Measurements from ENCODE around the gene DERA. TPM values are rescaled to one million over a fixed set of nuclear protein-coding genes. Genes with fewer than 3 reads are reported as not detected.
A peak's percentile ranks its signal among the peaks of the same experiment; 100 is the strongest.

Gene DERA
- total RNA-seq (1 to 10 TPM; 6.2 to 7.2 TPM), total RNA-seq (2.7 to 38.9 (median 11.9) reads per million in 172 experiments)
- 15.4 TPM for polyA plus RNA-seq (2013, experiment 1 of 2)
- polyA plus RNA-seq (2013, experiment 2 of 2): 14.7 TPM

- Histone ChIP-seq H3K27ac (ENCODE audit: low read depth in 1 of 2, low read length in 2 of 2) (peak within 1 kb of the TSS; percentile 59 to 64), H3K4me1 (ENCODE audit: insufficient read depth, low read length) (peaks cover 4% of the 10 kb centered on the region), H3K36me3 (ENCODE audit: insufficient read depth, low read length) (no peaks in the 10 kb centered on the region), H3K9me3 (ENCODE audit: control insufficient read depth in 1 of 2, insufficient read depth in 1 of 2, low read length in 2 of 2) (no peaks in the 10 kb centered on the region), H3K27me3 (ENCODE audit: control insufficient read depth in 1 of 2, insufficient read depth in 2 of 2, low read length in 2 of 2) (no peaks in the 10 kb centered on the region), H3K4me3 (ENCODE audit: low read length) (peak within 1 kb of the TSS; percentile 81)
- CTCF ChIA-PET: interaction anchor here (0.8 to 2.3 kb wide), 2 partner anchors 12 to 14 kb away, joined by 3 to 10 read pairs; no protein-coding TSS in a partner anchor
- ATAC-seq (ENCODE audit: poor library complexity): peak; percentile 91
- Mint-ChIP-seq H3K4me3 (peak within 1 kb of the TSS; percentile 89), H3K4me1 (ENCODE audit: low read depth) (peaks cover 29% of the 10 kb centered on the region), H3K36me3 (ENCODE audit: low read depth) (no peaks in the 10 kb centered on the region), H3K9me3 (no peaks in the 10 kb centered on the region), H3K27ac (peak within 1 kb of the TSS; percentile 77), H3K27me3 (no peaks in the 10 kb centered on the region)
- POLR2A ChIA-PET: interaction anchor here (0.6 to 2.4 kb wide), 16 partner anchors 13 to 1493 kb away, joined by 3 to 18 read pairs (median 4); partner anchors contain the start of genes ARHGDIB, C12orf60, STRAP and WBP11
- TF ChIP-seq CTCF (IDR thresholded peaks at IDR 0.05): no peak
- peak; percentile 16 to 77 (median 51) for DNase-seq
- intact Hi-C loops (cut with DNase I, micrococcal nuclease): no loop called here
Measured at GRCh38 chr12:15910864-15911721, at the start of gene DERA. Gene DERA (plus strand): TSS chr12:15911332. CDS start chr12:15911384, 52 bp downstream.

GRCh38 chr12:15861404-15861803, 49.7 kb upstream of the DERA start:
- H3K36me3 Mint-ChIP-seq (ENCODE audit: low read depth): no peaks in the 10 kb centered on the region
- POLR2A ChIA-PET: no interaction called here
- peaks cover 0 to 2% of the 10 kb centered on the region in 2 experiments for H3K27me3 ChIP-seq (ENCODE audit: control insufficient read depth in 1 of 2, insufficient read depth in 2 of 2, low read length in 2 of 2)

GRCh38 chr12:15862840-15863239, 48.3 kb upstream of the DERA start:
- Histone ChIP-seq H3K36me3 (ENCODE audit: insufficient read depth, low read length) (no peaks in the 10 kb centered on the region), H3K27me3 (ENCODE audit: control insufficient read depth in 1 of 2, insufficient read depth in 2 of 2, low read length in 2 of 2) (peaks cover 0 to 2% of the 10 kb centered on the region in 2 experiments), H3K4me1 (ENCODE audit: insufficient read depth, low read length) (no peaks in the 10 kb centered on the region), H3K9me3 (ENCODE audit: control insufficient read depth in 1 of 2, insufficient read depth in 1 of 2, low read length in 2 of 2) (no peaks in the 10 kb centered on the region), H3K4me3 (ENCODE audit: low read length) (no peak overlapping the region), H3K27ac (ENCODE audit: low read depth in 1 of 2, low read length in 2 of 2) (no peak overlapping the region)
- ChIA-PET CTCF (no interaction called here), POLR2A (no interaction called here)
- no peak overlapping the region for H3K27ac Mint-ChIP-seq
- no peak for DNase-seq
- no peaks in the 10 kb centered on the region for H3K4me1 Mint-ChIP-seq (ENCODE audit: low read depth)
- no peak overlapping the region for H3K4me3 Mint-ChIP-seq
- no peaks in the 10 kb centered on the region for H3K9me3 Mint-ChIP-seq
- H3K36me3 Mint-ChIP-seq (ENCODE audit: low read depth): no peaks in the 10 kb centered on the region
- TF ChIP-seq CTCF (IDR thresholded peaks at IDR 0.05): no peak
- peaks cover 25% of the 10 kb centered on the region for H3K27me3 Mint-ChIP-seq
- intact Hi-C loops (cut with DNase I, micrococcal nuclease): no loop called here
- ATAC-seq (ENCODE audit: poor library complexity): no peak

More at GRCh38 chr12:15861404-15861803, 49.7 kb upstream of the DERA start:
- DNase-seq (no peak), ATAC-seq (ENCODE audit: poor library complexity) (no peak)
- no peak for TF ChIP-seq CTCF (IDR thresholded peaks at IDR 0.05)
- H3K4me1 ChIP-seq (ENCODE audit: insufficient read depth, low read length): no peaks in the 10 kb centered on the region
- H3K27ac ChIP-seq (ENCODE audit: low read depth in 1 of 2, low read length in 2 of 2): no peak overlapping the region
- Mint-ChIP-seq H3K9me3 (no peaks in the 10 kb centered on the region), H3K4me3 (no peak overlapping the region), H3K27ac (no peak overlapping the region), H3K4me1 (ENCODE audit: low read depth) (no peaks in the 10 kb centered on the region), H3K27me3 (peaks cover 24% of the 10 kb centered on the region)
- no peaks in the 10 kb centered on the region for H3K36me3 ChIP-seq (ENCODE audit: insufficient read depth, low read length)
- CTCF ChIA-PET: no interaction called here
- H3K9me3 ChIP-seq (ENCODE audit: control insufficient read depth in 1 of 2, insufficient read depth in 1 of 2, low read length in 2 of 2): no peaks in the 10 kb centered on the region
- H3K4me3 ChIP-seq (ENCODE audit: low read length): no peak overlapping the region
- intact Hi-C loops (cut with DNase I, micrococcal nuclease): no loop called here
